ENCODE data around the gene HOXB6. TPM values are rescaled to one million over a fixed set of nuclear protein-coding genes. Genes with fewer than 3 reads are reported as not detected.

The HOXB6 gene
- total RNA-seq, 1 donor from 2014 or later, result not detected

- no peaks in the 10 kb centered on the region for H3F3A ChIP-seq (ENCODE audit: low read depth)
- H3K4me1 Mint-ChIP-seq, result no peaks in the 10 kb centered on the region
- no peak overlapping the region for H3K4me2 ChIP-seq
- peaks cover 81% of the 10 kb centered on the region for H4K20me1 ChIP-seq (ENCODE audit: low read depth)
- no peak overlapping the region for H3K4me3 Mint-ChIP-seq
- H3K27ac Mint-ChIP-seq, result no peak overlapping the region
- H3K9ac ChIP-seq, result no peak overlapping the region
- peaks cover 84% of the 10 kb centered on the region for H3K27me3 Mint-ChIP-seq (ENCODE audit: insufficient read depth, low read depth)
- peaks cover 8% of the 10 kb centered on the region for H3K9me3 Mint-ChIP-seq
- H3K27ac ChIP-seq, result no peak overlapping the region
- peak; percentile 1 for DNase-seq (ENCODE audit: low spot score)
- H3K9me3 ChIP-seq (ENCODE audit: low read depth), result no peaks in the 10 kb centered on the region
- no peak overlapping the region for H3K4me3 ChIP-seq
- TF ChIP-seq EZH2phosphoT487 (IDR thresholded peaks at IDR 0.05), result no peak
- TF ChIP-seq EZH2 (IDR thresholded peaks at IDR 0.05), result no peak
- TF ChIP-seq, protein P1, sequence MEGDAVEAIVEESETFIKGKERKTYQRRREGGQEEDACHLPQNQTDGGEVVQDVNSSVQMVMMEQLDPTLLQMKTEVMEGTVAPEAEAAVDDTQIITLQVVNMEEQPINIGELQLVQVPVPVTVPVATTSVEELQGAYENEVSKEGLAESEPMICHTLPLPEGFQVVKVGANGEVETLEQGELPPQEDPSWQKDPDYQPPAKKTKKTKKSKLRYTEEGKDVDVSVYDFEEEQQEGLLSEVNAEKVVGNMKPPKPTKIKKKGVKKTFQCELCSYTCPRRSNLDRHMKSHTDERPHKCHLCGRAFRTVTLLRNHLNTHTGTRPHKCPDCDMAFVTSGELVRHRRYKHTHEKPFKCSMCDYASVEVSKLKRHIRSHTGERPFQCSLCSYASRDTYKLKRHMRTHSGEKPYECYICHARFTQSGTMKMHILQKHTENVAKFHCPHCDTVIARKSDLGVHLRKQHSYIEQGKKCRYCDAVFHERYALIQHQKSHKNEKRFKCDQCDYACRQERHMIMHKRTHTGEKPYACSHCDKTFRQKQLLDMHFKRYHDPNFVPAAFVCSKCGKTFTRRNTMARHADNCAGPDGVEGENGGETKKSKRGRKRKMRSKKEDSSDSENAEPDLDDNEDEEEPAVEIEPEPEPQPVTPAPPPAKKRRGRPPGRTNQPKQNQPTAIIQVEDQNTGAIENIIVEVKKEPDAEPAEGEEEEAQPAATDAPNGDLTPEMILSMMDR (IDR thresholded peaks at IDR 0.05), result no peak
- no peaks in the 10 kb centered on the region for H3K79me2 ChIP-seq (ENCODE audit: low read depth)
- peaks cover 100% of the 10 kb centered on the region for H3K27me3 ChIP-seq
- H3K36me3 ChIP-seq, result no peaks in the 10 kb centered on the region
- H3K36me3 Mint-ChIP-seq, result peaks cover 2% of the 10 kb centered on the region
- no peaks in the 10 kb centered on the region for H3K4me1 ChIP-seq
- no peak overlapping the region for H2AFZ ChIP-seq (replicated peaks)
These were observed 40.2 kb upstream of the HOXB6 start for GRCh38 chr17:48644910-48645557.

DNA sequence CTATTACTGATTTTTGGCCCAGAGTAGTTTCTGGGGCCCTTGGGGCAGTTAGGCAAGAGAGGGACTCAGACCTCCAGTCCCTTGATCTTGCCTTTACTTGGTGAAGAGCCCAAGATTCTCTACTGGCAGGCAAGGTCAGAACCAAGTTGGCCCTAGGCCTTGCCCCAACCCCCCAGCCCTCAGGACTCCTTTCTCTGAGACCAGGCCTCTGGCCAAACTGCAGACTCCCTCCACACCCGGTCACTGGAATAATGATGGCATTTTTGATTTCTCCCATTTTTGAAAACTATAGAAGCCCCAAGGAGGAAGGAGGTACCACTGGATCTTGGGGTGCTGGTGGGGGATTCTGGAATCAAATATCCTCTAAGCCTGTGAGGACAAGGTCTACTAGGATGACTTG lies 39.4 kb upstream of the HOXB6 start:
- H3K27ac ChIP-seq, result no peak overlapping the region
- H3K27me3 Mint-ChIP-seq (ENCODE audit: insufficient read depth, low read depth), result peaks cover 91% of the 10 kb centered on the region
- peaks cover 88% of the 10 kb centered on the region for H4K20me1 ChIP-seq (ENCODE audit: low read depth)
- H3K4me2 ChIP-seq, result no peak overlapping the region
- H3K27me3 ChIP-seq, result peaks cover 100% of the 10 kb centered on the region
- no peaks in the 10 kb centered on the region for H3F3A ChIP-seq (ENCODE audit: low read depth)
- H3K4me1 ChIP-seq, result no peaks in the 10 kb centered on the region
- H3K36me3 Mint-ChIP-seq, result peaks cover 2% of the 10 kb centered on the region
- no peaks in the 10 kb centered on the region for H3K4me1 Mint-ChIP-seq
- no peaks in the 10 kb centered on the region for H3K79me2 ChIP-seq (ENCODE audit: low read depth)
- DNase-seq (ENCODE audit: low spot score), result no peak
- no peak for TF ChIP-seq EZH2phosphoT487 (IDR thresholded peaks at IDR 0.05)
- no peak for TF ChIP-seq EZH2 (IDR thresholded peaks at IDR 0.05)
- TF ChIP-seq, protein P1 (IDR thresholded peaks at IDR 0.05), result no peak
- H3K9me3 Mint-ChIP-seq, result peaks cover 8% of the 10 kb centered on the region
- no peak overlapping the region for H3K4me3 ChIP-seq
- H3K9me3 ChIP-seq (ENCODE audit: low read depth), result no peaks in the 10 kb centered on the region
- H3K4me3 Mint-ChIP-seq, result no peak overlapping the region
- H3K36me3 ChIP-seq, result no peaks in the 10 kb centered on the region
- no peak overlapping the region for H3K27ac Mint-ChIP-seq
- H2AFZ ChIP-seq (replicated peaks), result no peak overlapping the region
- H3K9ac ChIP-seq, result no peak overlapping the region

- H2AFZ ChIP-seq (replicated peaks), result no peak overlapping the region
- H3K4me1 Mint-ChIP-seq, result no peaks in the 10 kb centered on the region
- peaks cover 88% of the 10 kb centered on the region for H4K20me1 ChIP-seq (ENCODE audit: low read depth)
- no peak overlapping the region for H3K27ac Mint-ChIP-seq
- no peak overlapping the region for H3K4me3 ChIP-seq
- no peak overlapping the region for H3K27ac ChIP-seq
- peaks cover 2% of the 10 kb centered on the region for H3K36me3 Mint-ChIP-seq
- H3K4me3 Mint-ChIP-seq, result no peak overlapping the region
- H3K9me3 ChIP-seq (ENCODE audit: low read depth), result no peaks in the 10 kb centered on the region
- H3K27me3 Mint-ChIP-seq (ENCODE audit: insufficient read depth, low read depth), result peaks cover 90% of the 10 kb centered on the region
- DNase-seq (ENCODE audit: low spot score), result no peak
- no peak for TF ChIP-seq EZH2phosphoT487 (IDR thresholded peaks at IDR 0.05)
- TF ChIP-seq, protein P1 (IDR thresholded peaks at IDR 0.05), result no peak
- no peak for TF ChIP-seq EZH2 (IDR thresholded peaks at IDR 0.05)
- peaks cover 8% of the 10 kb centered on the region for H3K9me3 Mint-ChIP-seq
- H3F3A ChIP-seq (ENCODE audit: low read depth), result no peaks in the 10 kb centered on the region
- peaks cover 100% of the 10 kb centered on the region for H3K27me3 ChIP-seq
- H3K9ac ChIP-seq, result no peak overlapping the region
- H3K4me1 ChIP-seq, result no peaks in the 10 kb centered on the region
- no peak overlapping the region for H3K4me2 ChIP-seq
- H3K79me2 ChIP-seq (ENCODE audit: low read depth), result no peaks in the 10 kb centered on the region
- no peaks in the 10 kb centered on the region for H3K36me3 ChIP-seq
These were observed 38.9 kb upstream of the HOXB6 start for GRCh38 chr17:48643697-48644012.
